NCI-H2029 treated with DMSO at 0.1 percent for 48 hours (cell line): ENCODE results near the gene AGA.

ENCODE experiments used
- DNase-seq: peaks from one replicate; lab custom pipeline; 2025; lab: John Stamatoyannopoulos, UW

The AGA gene

DNA sequence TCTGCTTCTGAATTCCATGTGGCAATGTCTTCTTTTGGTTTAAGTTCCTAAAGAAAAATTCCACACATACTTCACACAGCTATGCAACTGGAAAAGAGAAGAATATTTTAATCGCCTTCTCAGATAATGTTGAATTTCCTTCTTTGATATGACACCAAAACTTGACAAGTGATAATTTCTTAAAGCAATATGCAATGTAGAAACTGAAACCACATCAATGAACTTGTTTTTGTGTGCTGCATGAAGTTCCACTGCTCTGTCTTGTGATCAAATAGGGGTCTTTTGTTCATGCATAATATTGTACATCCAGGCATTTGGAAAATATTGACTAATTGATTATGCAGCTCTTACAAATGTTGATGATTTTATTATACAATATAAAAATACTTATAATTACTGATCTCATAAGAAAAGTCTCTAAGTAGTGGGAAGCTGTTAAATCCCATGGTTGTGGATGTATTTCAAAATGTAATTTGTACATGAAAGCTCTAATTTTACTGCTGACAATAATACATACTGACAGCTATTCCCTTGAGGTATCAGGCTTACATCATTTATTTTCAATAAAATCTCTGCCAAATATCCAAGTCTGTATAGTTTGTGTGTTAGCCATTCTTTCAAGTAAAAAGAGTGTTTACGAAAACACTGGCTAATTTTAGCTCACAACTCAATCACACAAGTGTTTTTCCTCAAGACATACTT, 56.5 kb downstream of the AGA start:
- DNase-seq, result no peak

DNA sequence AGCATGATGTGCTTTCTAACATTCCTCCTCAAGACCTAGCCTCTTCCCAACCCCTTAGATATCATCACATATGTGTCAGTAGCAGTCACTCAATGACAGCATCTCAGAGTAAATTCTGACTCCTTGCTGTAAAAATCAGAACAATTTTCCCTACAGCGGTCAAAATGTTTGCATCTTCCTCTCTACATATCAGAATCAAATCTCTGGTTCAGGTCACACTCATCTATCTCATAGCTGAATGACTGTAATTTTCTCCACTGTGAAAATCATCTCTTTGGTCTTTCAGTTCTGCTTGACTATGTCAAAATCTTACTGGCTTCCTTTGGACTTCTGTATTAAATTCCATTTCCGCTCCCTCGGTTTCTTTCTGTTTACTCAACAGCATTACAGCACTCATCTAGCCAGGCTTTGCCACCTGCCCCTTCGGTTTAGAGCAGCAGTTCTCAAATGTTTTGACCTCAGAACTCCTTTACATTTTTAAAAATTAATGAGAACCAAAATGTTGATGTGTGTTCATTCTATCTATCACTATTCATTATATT, 57.3 kb downstream of the AGA start:
- no peak for DNase-seq

DNA sequence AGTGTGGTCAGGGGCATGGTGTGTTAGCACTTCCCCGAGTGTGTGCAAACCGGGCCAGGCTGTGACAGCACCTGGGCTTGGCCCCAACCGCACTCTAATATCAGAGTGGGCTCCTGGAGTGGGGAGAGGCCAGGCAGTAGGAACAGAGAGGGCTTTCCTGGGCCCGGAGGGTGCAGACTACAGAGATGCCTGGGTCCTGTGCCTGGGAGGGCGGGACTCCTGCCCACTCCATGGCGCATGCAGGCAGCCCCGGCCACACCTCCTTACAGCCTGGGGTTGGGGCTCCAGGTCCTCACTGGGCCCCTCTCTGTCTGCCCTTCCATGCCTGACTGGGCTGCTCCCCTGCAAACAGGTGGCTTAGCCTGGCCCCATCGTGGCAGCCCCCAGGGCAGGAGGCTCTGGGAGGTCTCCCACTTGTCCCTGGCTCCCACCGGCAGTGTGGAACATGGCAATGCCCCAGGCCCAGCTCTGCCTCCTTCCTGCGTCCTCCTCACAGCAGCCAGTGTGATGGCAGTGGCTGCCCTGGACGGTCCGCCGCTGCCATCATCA, 60.4 kb downstream of the AGA start:
- no peak for DNase-seq
